GM12878 (cell line): ENCODE data around the gene CSNK1G2.

ENCODE experiments used
- EZH2 ChIP-seq: IDR thresholded peaks from 2 replicates; pipeline ENCODE4 v1.6.1; 2012; ENCODE audit warnings: low read depth, mild to moderate bottlenecking, control low read depth, inconsistent platforms, low read length, borderline replicate concordance; ENCODE audit not compliant: control insufficient read depth
- GABPA ChIP-seq: IDR thresholded peaks from 2 replicates; pipeline ENCODE4 v1.6.1; 2014; ENCODE audit warnings: antibody characterized with exemption, low read depth, mild to moderate bottlenecking, inconsistent platforms
- HDAC6 ChIP-seq: fragments of 200-600 bp; sonication (generic); IDR thresholded peaks from one replicate; pipeline ENCODE4 v1.8.0; 2017; ENCODE audit warnings: antibody characterized with exemption; ENCODE audit not compliant: unreplicated experiment
- POLR2A ChIP-seq: IDR thresholded peaks from 2 replicates; pipeline ENCODE4 v1.6.1; 2011; ENCODE audit warnings: low read depth, mild to moderate bottlenecking, low read length
- POLR2AphosphoS5 ChIP-seq: IDR thresholded peaks from 2 replicates; pipeline ENCODE4 v1.6.1; 2011; ENCODE audit warnings: mild to moderate bottlenecking, low read length, inconsistent platforms
- RCOR1 ChIP-seq: conservative IDR thresholded peaks from 2 replicates; pipeline ENCODE4 v1.6.1; 2012; ENCODE audit warnings: low read depth, low read length, improper control_type of control experiment
- SREBF1 ChIP-seq: IDR thresholded peaks from 2 replicates; pipeline ENCODE4 v1.6.1; 2012; ENCODE audit warnings: mild to moderate bottlenecking, low read length
- SUPT20H ChIP-seq: IDR thresholded peaks from 2 replicates; pipeline ENCODE4 v1.6.1; 2011; ENCODE audit warnings: low read depth, mild to moderate bottlenecking, low read length, moderate library complexity, borderline replicate concordance; ENCODE audit not compliant: control insufficient read depth
- ZNF24 ChIP-seq: fragments of 450-650 bp; IDR thresholded peaks from 2 replicates; pipeline ENCODE4 v1.6.1; 2017; ENCODE audit warnings: antibody characterized with exemption, mild to moderate bottlenecking
- TF ChIP-seq, protein P1 (sequence below), 3 experiments: IDR thresholded peaks in 2 of 3; conservative IDR thresholded peaks in 1 of 3; 2 replicates each; pipeline ENCODE4 v1.5.1; 2011; ENCODE audit warnings: low read depth in 3 of 3, low read length in 3 of 3, mild to moderate bottlenecking in 3 of 3, control low read depth in 2 of 3, moderate library complexity in 2 of 3, inconsistent platforms in 1 of 3, mixed read lengths in 1 of 3; ENCODE audit not compliant: control insufficient read depth in 2 of 3, insufficient read depth in 1 of 3; ENCODE audit errors: extremely low read depth in 1 of 3
- TF ChIP-seq, protein P2 (sequence below): fragments of 450-650 bp; IDR thresholded peaks from 2 replicates; pipeline ENCODE4 v1.6.1; 2016; ENCODE audit warnings: mild to moderate bottlenecking, moderate library complexity, borderline replicate concordance

DNA sequence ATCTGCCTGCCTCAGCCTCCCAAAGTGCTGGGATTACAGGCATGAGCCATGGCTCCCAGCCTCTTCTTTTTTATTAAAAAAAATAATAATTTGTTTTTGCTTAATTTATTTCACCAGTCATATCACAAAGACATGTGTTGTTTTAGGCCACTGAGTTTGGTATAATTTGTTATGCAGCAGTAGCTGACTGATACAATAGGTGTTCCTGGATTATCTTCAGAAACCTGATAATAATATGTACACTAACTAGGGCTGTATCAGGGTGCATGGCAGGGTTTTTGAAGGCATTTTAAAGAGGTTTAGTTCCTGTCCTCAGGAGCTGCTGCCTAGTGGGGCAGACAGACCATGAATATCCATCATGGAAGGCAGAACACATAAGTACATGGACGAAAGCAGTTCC is 9.5 kb upstream of the CSNK1G2 start:
- TF ChIP-seq SREBF1 (no peak), SUPT20H (no peak), POLR2A (no peak), POLR2AphosphoS5 (no peak), ZNF24 (no peak), HDAC6 (no peak), GABPA (no peak), RCOR1 (no peak), EZH2 (no peak)
- TF ChIP-seq, protein P1, sequence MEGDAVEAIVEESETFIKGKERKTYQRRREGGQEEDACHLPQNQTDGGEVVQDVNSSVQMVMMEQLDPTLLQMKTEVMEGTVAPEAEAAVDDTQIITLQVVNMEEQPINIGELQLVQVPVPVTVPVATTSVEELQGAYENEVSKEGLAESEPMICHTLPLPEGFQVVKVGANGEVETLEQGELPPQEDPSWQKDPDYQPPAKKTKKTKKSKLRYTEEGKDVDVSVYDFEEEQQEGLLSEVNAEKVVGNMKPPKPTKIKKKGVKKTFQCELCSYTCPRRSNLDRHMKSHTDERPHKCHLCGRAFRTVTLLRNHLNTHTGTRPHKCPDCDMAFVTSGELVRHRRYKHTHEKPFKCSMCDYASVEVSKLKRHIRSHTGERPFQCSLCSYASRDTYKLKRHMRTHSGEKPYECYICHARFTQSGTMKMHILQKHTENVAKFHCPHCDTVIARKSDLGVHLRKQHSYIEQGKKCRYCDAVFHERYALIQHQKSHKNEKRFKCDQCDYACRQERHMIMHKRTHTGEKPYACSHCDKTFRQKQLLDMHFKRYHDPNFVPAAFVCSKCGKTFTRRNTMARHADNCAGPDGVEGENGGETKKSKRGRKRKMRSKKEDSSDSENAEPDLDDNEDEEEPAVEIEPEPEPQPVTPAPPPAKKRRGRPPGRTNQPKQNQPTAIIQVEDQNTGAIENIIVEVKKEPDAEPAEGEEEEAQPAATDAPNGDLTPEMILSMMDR (IDR thresholded peaks at IDR 0.05 in 2 of 3, conservative IDR thresholded peaks at IDR 0.05 in 1 of 3; ENCODE audit: control insufficient read depth in 2 of 3, extremely low read depth in 1 of 3, insufficient read depth in 1 of 3, low read depth in 3 of 3, low read length in 3 of 3) = no peak
- TF ChIP-seq, protein P2, sequence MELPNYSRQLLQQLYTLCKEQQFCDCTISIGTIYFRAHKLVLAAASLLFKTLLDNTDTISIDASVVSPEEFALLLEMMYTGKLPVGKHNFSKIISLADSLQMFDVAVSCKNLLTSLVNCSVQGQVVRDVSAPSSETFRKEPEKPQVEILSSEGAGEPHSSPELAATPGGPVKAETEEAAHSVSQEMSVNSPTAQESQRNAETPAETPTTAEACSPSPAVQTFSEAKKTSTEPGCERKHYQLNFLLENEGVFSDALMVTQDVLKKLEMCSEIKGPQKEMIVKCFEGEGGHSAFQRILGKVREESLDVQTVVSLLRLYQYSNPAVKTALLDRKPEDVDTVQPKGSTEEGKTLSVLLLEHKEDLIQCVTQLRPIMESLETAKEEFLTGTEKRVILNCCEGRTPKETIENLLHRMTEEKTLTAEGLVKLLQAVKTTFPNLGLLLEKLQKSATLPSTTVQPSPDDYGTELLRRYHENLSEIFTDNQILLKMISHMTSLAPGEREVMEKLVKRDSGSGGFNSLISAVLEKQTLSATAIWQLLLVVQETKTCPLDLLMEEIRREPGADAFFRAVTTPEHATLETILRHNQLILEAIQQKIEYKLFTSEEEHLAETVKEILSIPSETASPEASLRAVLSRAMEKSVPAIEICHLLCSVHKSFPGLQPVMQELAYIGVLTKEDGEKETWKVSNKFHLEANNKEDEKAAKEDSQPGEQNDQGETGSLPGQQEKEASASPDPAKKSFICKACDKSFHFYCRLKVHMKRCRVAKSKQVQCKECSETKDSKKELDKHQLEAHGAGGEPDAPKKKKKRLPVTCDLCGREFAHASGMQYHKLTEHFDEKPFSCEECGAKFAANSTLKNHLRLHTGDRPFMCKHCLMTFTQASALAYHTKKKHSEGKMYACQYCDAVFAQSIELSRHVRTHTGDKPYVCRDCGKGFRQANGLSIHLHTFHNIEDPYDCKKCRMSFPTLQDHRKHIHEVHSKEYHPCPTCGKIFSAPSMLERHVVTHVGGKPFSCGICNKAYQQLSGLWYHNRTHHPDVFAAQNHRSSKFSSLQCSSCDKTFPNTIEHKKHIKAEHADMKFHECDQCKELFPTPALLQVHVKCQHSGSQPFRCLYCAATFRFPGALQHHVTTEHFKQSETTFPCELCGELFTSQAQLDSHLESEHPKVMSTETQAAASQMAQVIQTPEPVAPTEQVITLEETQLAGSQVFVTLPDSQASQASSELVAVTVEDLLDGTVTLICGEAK = no peak
